Measurements from ENCODE around the gene PCBP4.
A peak's percentile ranks its signal among the peaks of the same experiment; 100 is the strongest.

Gene PCBP4

DNA sequence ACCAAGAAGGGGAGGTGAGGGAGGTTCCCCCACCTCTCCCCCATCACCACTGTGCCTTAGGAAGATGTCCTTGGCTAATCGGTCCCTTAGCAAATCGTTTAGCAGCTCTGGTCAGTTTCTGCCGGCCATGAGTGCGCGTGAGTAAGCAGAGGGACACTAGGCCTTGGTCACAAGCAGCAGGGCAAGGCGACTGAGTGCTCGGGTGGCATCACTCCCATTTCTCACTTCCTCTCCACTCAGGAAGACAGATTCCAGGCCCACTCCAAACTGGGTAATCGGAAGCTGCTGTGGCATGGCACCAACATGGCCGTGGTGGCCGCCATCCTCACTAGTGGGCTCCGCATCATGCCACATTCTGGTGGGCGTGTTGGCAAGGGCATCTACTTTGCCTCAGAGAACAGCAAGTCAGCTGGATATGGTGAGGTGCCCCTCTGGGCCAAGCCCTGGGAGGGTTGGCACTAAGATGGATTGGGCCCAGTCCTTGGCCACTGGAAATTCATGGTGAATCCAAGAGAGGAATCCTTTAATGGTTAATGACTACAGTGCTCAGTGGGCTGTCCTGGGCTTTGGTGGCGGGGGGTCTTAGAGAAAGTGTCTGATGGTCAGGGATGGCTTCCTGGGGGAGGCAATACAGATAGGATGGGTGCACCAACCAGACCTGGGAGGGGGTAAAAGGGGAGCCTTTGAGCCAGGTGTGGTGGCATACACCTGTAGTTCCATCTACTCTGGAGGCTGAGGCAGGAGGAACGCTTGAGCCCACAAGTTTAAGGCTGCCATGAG is 21.1 kb downstream of the PCBP4 start:
- H3K4me3 ChIP-seq (ENCODE audit: low read length) = no peak overlapping the region
- TF ChIP-seq, protein P1, sequence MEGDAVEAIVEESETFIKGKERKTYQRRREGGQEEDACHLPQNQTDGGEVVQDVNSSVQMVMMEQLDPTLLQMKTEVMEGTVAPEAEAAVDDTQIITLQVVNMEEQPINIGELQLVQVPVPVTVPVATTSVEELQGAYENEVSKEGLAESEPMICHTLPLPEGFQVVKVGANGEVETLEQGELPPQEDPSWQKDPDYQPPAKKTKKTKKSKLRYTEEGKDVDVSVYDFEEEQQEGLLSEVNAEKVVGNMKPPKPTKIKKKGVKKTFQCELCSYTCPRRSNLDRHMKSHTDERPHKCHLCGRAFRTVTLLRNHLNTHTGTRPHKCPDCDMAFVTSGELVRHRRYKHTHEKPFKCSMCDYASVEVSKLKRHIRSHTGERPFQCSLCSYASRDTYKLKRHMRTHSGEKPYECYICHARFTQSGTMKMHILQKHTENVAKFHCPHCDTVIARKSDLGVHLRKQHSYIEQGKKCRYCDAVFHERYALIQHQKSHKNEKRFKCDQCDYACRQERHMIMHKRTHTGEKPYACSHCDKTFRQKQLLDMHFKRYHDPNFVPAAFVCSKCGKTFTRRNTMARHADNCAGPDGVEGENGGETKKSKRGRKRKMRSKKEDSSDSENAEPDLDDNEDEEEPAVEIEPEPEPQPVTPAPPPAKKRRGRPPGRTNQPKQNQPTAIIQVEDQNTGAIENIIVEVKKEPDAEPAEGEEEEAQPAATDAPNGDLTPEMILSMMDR (conservative IDR thresholded peaks at IDR 0.05; ENCODE audit: low read depth, low read length) = no peak
- DNase-seq (ENCODE audit: low read depth) = no peak

DNA sequence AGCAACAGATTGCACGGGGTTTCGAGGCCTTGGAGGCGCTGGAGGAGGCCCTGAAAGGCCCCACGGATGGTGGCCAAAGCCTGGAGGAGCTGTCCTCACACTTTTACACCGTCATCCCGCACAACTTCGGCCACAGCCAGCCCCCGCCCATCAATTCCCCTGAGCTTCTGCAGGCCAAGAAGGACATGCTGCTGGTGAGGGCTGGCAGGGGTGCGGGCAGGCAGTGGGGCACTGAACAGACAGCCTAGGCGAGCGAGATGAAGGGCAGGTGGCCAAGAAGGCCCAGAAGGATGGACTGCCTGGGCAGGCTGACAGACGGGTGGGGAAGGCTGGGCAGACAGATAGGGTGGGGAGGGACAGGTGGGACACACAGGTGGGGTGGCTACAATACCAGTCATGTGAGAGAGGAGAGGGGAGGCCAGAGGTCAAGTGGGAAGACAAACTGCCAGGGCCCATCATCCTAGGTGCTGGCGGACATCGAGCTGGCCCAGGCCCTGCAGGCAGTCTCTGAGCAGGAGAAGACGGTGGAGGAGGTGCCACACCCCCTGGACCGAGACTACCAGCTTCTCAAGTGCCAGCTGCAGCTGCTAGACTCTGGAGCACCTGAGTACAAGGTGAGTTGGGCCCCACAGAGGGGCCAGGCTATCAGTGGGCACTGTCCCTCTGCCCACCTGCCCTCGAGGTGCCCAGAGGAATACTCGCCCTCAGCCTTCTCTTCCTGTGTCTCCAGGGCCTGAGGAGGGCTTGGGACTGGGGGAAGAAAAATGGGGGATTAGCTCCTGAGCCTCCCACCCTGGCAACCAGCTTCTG is 22.0 kb downstream of the PCBP4 start:
- TF ChIP-seq, protein P1 (conservative IDR thresholded peaks at IDR 0.05; ENCODE audit: low read depth, low read length) = no peak
- H3K4me3 ChIP-seq (ENCODE audit: low read length) = no peak overlapping the region
- DNase-seq (ENCODE audit: low read depth) = no peak

DNA sequence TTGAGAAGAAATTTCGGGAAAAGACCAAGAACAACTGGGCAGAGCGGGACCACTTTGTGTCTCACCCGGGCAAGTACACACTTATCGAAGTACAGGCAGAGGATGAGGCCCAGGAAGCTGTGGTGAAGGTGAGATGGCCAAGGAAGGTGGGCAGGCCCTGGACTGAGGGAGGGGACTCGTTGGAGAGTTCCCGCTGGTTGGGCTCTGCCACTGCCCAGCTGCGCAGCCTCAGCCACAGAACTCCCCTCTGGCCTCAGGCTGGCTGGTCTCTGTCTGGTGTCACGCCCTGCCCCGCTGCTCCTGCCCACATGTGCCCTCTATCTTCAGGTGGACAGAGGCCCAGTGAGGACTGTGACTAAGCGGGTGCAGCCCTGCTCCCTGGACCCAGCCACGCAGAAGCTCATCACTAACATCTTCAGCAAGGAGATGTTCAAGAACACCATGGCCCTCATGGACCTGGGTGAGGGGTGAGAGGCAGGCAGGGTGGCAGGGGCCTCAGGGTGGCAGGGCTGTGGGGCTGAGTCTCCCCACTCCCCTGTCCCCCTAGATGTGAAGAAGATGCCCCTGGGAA is 22.7 kb downstream of the PCBP4 start:
- H3K4me3 ChIP-seq (ENCODE audit: low read length) = no peak overlapping the region
- TF ChIP-seq, protein P1 (conservative IDR thresholded peaks at IDR 0.05; ENCODE audit: low read depth, low read length) = no peak
- DNase-seq (ENCODE audit: low read depth) = no peak

DNA sequence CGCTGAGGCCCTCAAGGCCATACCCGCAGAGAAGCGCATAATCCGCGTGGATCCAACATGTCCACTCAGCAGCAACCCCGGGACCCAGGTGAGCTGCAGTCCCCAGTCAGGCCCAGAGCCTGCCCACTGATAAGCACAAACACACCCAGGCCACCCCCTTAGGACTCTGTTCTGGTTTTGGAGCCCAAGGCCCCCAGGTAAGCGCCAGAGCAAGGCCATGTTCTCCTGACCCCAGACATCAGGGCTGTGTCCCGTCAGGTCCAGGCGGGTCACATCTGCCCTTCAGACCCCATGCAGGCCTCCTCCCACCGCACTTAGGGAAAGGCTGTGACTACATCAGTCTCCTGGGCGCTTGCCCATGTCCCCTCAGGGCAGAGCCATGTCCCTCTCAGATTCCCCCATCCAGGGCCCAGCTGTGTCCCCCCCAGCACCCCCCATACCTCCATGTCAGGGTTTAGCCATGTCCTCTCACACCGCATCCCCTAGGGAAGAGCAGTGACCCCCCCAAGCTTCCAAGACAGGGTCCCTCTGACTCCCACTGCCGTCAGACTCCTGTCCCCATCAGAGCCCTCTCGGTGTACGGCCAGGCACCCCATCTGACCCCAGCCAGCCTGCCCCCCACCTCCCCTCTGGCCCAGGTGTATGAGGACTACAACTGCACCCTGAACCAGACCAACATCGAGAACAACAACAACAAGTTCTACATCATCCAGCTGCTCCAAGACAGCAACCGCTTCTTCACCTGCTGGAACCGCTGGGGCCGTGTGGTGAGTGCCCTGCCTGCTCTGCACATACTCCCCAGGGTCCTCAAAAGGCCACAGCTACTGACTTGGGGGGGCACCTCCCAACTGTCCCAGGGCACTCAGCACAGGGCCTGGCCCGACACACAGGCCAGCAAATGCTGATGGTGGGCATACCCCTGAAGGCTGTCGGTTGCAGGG is 23.5 kb downstream of the PCBP4 start:
- no peak overlapping the region for H3K4me3 ChIP-seq (ENCODE audit: low read length)
- no peak for DNase-seq (ENCODE audit: low read depth)
- TF ChIP-seq, protein P1 (conservative IDR thresholded peaks at IDR 0.05; ENCODE audit: low read depth, low read length) = no peak

DNA sequence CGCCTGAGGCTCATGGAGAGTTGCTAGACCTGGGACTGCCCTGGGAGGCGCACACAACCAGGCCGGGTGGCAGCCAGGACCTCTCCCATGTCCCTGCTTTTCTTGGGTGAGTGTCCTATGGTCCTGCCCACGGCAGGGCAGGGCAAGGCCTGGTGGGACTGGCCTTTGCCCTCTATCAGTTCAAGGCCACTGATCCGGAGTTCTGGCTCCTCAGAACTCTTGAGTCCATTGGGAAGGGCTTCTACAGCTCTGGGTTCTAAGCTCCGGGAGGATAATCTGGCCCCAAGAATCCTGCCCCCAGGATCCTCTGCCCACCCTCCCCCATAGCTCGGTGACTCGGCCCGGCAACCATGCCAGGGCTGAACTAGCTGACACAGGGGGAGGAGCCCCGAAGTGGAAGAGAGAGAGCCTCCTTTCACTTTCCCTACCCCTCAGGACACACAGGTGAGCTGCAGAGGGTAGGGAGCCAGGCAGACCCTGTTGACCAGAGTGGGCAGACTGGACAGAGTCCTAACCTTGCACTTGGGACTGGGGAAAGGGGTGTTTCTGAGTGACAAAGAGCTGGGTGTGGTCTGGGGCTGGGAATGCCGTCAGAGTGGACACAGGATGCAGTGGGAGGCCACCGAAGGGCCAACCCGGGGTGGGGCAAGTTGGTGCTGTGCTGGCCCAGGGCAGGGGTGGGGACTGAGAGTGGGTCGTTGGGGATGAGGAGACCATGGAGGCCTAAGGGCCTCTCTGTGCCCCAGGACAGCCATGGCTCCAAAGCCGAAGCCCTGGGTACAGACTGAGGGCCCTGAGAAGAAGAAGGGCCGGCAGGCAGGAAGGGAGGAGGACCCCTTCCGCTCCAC is 24.4 kb downstream of the PCBP4 start:
- TF ChIP-seq, protein P1 (conservative IDR thresholded peaks at IDR 0.05; ENCODE audit: low read depth, low read length) = no peak
- peak overlapping the region; percentile 43 for H3K4me3 ChIP-seq (ENCODE audit: low read length)
- DNase-seq (ENCODE audit: low read depth) = no peak
